BJ (cell line): Measurements from ENCODE around the gene HBS1L. TPM values are rescaled to one million over a fixed set of nuclear protein-coding genes. Genes with fewer than 3 reads are reported as not detected.

Source experiments
- CTCF ChIA-PET: fragments of 350-600 bp; formaldehyde crosslinking; extraction: SDS; loops from one replicate; lab custom pipeline; 2021; ENCODE audit warnings: antibody characterized with exemption, inconsistent platforms; lab: Yijun Ruan, JAX
- POLR2A ChIA-PET: fragments of 300-600 bp; sonication (Branson Sonifier 250); formaldehyde crosslinking; extraction: SDS; loops from one replicate; lab custom pipeline; 2021; ENCODE audit warnings: antibody characterized with exemption; lab: Charles Lee
- DNase-seq: peaks from one replicate; pipeline ENCODE4 v3.0.0-alpha.2; 2011; ENCODE audit warnings: low read depth
- H3K27me3 ChIP-seq: 2 replicates; pipeline ENCODE4 v1.6.0; 2011; ENCODE audit warnings: low read length; ENCODE audit not compliant: control insufficient read depth, insufficient read depth
- H3K36me3 ChIP-seq: 2 replicates; pipeline ENCODE4 v1.5.1; 2011; ENCODE audit warnings: low read length; ENCODE audit not compliant: control insufficient read depth, insufficient read depth
- H3K4me3 ChIP-seq: 2 replicates; pipeline ENCODE4 v1.5.1; 2011; ENCODE audit warnings: low read depth, mild to moderate bottlenecking, control low read depth, low read length
- polyA plus RNA-seq: library from polyadenylated mRNA; depleted of rRNA; stranded (reverse); fragments of >200 nt; gene quantifications from 2 replicates; pipeline ENCODE4 v1.2.3, GENCODE V29; 2011
- TF ChIP-seq, protein P1 (sequence below): IDR thresholded peaks from 2 replicates; pipeline ENCODE4 v1.5.1; 2011; ENCODE audit warnings: low read depth, mild to moderate bottlenecking, control low read depth, inconsistent platforms, low read length, moderate library complexity; ENCODE audit not compliant: insufficient read depth

The HBS1L gene
- polyA plus RNA-seq, 1 experiment: 44.3 TPM

- POLR2A ChIA-PET: no interaction called here
- CTCF ChIA-PET: no interaction called here
- no peak overlapping the region for H3K4me3 ChIP-seq
- H3K36me3 ChIP-seq: peaks cover 4% of the 10 kb centered on the region; the same call in 1 of the 2 replicates
- TF ChIP-seq, protein P1, sequence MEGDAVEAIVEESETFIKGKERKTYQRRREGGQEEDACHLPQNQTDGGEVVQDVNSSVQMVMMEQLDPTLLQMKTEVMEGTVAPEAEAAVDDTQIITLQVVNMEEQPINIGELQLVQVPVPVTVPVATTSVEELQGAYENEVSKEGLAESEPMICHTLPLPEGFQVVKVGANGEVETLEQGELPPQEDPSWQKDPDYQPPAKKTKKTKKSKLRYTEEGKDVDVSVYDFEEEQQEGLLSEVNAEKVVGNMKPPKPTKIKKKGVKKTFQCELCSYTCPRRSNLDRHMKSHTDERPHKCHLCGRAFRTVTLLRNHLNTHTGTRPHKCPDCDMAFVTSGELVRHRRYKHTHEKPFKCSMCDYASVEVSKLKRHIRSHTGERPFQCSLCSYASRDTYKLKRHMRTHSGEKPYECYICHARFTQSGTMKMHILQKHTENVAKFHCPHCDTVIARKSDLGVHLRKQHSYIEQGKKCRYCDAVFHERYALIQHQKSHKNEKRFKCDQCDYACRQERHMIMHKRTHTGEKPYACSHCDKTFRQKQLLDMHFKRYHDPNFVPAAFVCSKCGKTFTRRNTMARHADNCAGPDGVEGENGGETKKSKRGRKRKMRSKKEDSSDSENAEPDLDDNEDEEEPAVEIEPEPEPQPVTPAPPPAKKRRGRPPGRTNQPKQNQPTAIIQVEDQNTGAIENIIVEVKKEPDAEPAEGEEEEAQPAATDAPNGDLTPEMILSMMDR: no peak
- no peaks in the 10 kb centered on the region for H3K27me3 ChIP-seq
- no peak for DNase-seq
Measured at GRCh38 chr6:135033238-135033637, 21.4 kb downstream of the HBS1L start.

DNA sequence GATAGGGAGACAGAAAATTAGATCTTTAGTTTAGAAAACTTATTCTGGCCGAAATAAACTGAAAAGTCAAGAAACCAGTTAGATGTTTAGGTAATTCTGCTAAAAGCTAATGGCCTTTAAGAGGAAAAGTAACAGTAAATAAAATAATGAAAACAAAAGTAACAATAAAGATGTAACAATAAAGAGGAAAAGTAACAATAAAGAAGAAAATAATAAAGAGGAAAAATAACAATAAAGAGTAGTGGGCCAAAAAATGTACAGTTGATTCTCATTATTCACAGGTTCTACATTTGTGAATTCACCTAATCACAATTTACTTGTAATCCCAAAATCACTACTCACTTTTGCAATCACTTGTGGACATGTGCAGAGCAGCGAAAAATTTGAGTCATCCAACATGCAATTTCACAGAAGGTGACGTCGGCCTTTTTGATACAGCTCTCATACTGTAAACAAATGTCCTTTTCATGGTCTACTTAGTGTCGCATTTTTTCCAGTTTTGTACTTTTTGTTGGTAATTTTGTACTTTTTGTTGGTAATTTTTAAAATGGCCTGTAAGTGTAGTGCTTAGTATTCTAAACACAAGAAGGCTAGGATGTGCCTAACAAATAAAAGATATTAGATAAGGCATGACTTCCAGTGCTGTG lies 24.0 kb downstream of the HBS1L start:
- ChIA-PET POLR2A (no interaction called here), CTCF (interaction anchor here (1.3 kb wide), 1 partner anchor 13 kb away, joined by 3 read pairs; no protein-coding TSS in a partner anchor)
- Histone ChIP-seq H3K4me3 (no peak overlapping the region), H3K27me3 (no peaks in the 10 kb centered on the region), H3K36me3 (peaks cover 2% of the 10 kb centered on the region; the same call in 1 of the 2 replicates)
- no peak for DNase-seq
- TF ChIP-seq, protein P1: no peak

DNA sequence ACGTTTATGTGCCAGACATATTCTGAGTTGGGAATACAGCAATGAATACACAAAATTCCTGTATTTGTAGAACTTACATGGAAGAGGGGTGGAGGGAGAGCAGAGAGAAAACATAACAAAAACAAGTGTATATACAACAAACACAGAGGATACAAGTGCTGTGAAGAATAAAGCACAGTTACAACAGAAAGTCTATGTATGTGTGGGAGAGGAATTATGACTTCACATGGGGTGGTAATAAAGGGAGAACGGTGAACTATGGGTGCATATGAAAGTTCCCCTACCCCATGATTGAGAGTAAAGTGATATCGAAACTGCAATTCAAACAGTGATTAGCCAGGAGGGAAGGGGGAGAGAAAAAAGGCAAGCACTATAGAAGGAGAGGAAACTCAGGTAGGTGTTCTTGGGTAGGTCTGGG lies 24.6 kb downstream of the HBS1L start:
- no peak for DNase-seq
- H3K27me3 ChIP-seq: no peaks in the 10 kb centered on the region
- TF ChIP-seq, protein P1: no peak
- POLR2A ChIA-PET: no interaction called here
- CTCF ChIA-PET: interaction anchor here (1.3 kb wide), 1 partner anchor 13 kb away, joined by 3 read pairs; no protein-coding TSS in a partner anchor
- H3K4me3 ChIP-seq: no peak overlapping the region
- peaks cover 2% of the 10 kb centered on the region; the same call in 1 of the 2 replicates for H3K36me3 ChIP-seq

- POLR2A ChIA-PET: no interaction called here
- Histone ChIP-seq H3K27me3 (no peaks in the 10 kb centered on the region), H3K36me3 (0 out of 2 replicates have a peak, but pooled peaks cover 2% of the 10 kb centered on the region), H3K4me3 (no peak overlapping the region)
- TF ChIP-seq, protein P1: no peak
- no peak for DNase-seq
- CTCF ChIA-PET: interaction anchor here (0.6 kb wide), 1 partner anchor 22 kb away, joined by 3 read pairs; no protein-coding TSS in a partner anchor
Measured at GRCh38 chr6:135025775-135026174, 28.8 kb downstream of the HBS1L start.

- Histone ChIP-seq H3K4me3 (no peak overlapping the region), H3K36me3 (0 out of 2 replicates have a peak, but pooled peaks cover 2% of the 10 kb centered on the region), H3K27me3 (no peaks in the 10 kb centered on the region)
- ChIA-PET POLR2A (no interaction called here), CTCF (no interaction called here)
- DNase-seq: no peak
- TF ChIP-seq, protein P1: no peak
Measured at GRCh38 chr6:135025175-135025574, 29.4 kb downstream of the HBS1L start.
